GM19328 (cell line): ENCODE results near the gene TDRD10.

Experiments used
- ATAC-seq: cut with Tn5 transposase; IDR thresholded peaks from one replicate; pipeline ENCODE4 v1.9.1; 2021; ENCODE audit warnings: mild to moderate bottlenecking, moderate library complexity; ENCODE audit not compliant: unreplicated experiment

Gene TDRD10

GRCh38 chr1:154575951-154576566 is 74.0 kb downstream of the TDRD10 start:
- no peak for ATAC-seq

- no peak for ATAC-seq
Measured at GRCh38 chr1:154577346-154578057, 75.5 kb downstream of the TDRD10 start.

GRCh38 chr1:154578058-154578418 is 76.0 kb downstream of the TDRD10 start:
- no peak for ATAC-seq

GRCh38 chr1:154579374-154579773 is 77.4 kb downstream of the TDRD10 start:
- ATAC-seq: no peak

GRCh38 chr1:154581766-154582165 is 79.7 kb downstream of the TDRD10 start:
- ATAC-seq: no peak

- no peak for ATAC-seq
Measured at GRCh38 chr1:154582885-154583284, 80.9 kb downstream of the TDRD10 start.

GRCh38 chr1:154583773-154584172 is 81.8 kb downstream of the TDRD10 start:
- ATAC-seq: no peak

GRCh38 chr1:154584267-154584994 is 82.4 kb downstream of the TDRD10 start:
- no peak for ATAC-seq

- no peak for ATAC-seq
Measured at GRCh38 chr1:154586231-154586630, 84.2 kb downstream of the TDRD10 start.

GRCh38 chr1:154586641-154587040 is 84.6 kb downstream of the TDRD10 start:
- no peak for ATAC-seq

GRCh38 chr1:154589780-154590179 is 87.8 kb downstream of the TDRD10 start:
- no peak for ATAC-seq

GRCh38 chr1:154590756-154591155 is 88.7 kb downstream of the TDRD10 start:
- ATAC-seq: no peak

- no peak for ATAC-seq
Measured at GRCh38 chr1:154591206-154591605, 89.2 kb downstream of the TDRD10 start.

- ATAC-seq: no peak
Measured at GRCh38 chr1:154593390-154593789, 91.4 kb downstream of the TDRD10 start.

GRCh38 chr1:154594811-154595210 is 92.8 kb downstream of the TDRD10 start:
- ATAC-seq: no peak

GRCh38 chr1:154595621-154596020 is 93.6 kb downstream of the TDRD10 start:
- no peak for ATAC-seq
